HEK293 (cell line): ENCODE data around the gene PRR16.

Experiments
- TSHZ1 ChIP-seq: fragments of 450-650 bp; formaldehyde crosslinking; IDR thresholded peaks from 2 replicates; pipeline ENCODE4 v1.5.1; 2016; ENCODE audit warnings: missing biosample characterization, missing genetic modification characterization, borderline replicate concordance
- ZNF174 ChIP-seq: fragments of 450-650 bp; formaldehyde crosslinking; IDR thresholded peaks from 2 replicates; pipeline ENCODE4 v1.5.0; 2017; ENCODE audit warnings: missing biosample characterization, mild to moderate bottlenecking, missing genetic modification characterization
- ZNF19 ChIP-seq: fragments of 450-650 bp; formaldehyde crosslinking; IDR thresholded peaks from 2 replicates; pipeline ENCODE4; 2016; ENCODE audit warnings: missing biosample characterization, missing genetic modification characterization, low read depth
- ZNF530 ChIP-seq: fragments of 450-650 bp; formaldehyde crosslinking; IDR thresholded peaks from 2 replicates; pipeline ENCODE4 v1.5.1; 2016; ENCODE audit warnings: low read depth, missing biosample characterization, missing genetic modification characterization
- TF ChIP-seq, protein P1 (sequence below): fragments of 450-650 bp; formaldehyde crosslinking; IDR thresholded peaks from 2 replicates; pipeline ENCODE4 v1.5.1; 2016; ENCODE audit warnings: missing biosample characterization, missing genetic modification characterization
- TF ChIP-seq, protein P2 (sequence below): fragments of 450-650 bp; formaldehyde crosslinking; IDR thresholded peaks from 2 replicates; pipeline ENCODE4 v1.5.1; 2017; ENCODE audit warnings: missing biosample characterization, missing genetic modification characterization
- TF ChIP-seq, protein P3 (sequence below): fragments of 450-650 bp; formaldehyde crosslinking; IDR thresholded peaks from 2 replicates; pipeline ENCODE4 v1.5.1; 2016; ENCODE audit warnings: missing biosample characterization, missing genetic modification characterization

GRCh38 chr5:120499876-120500563 lies 35.9 kb downstream of the PRR16 start:
- TF ChIP-seq TSHZ1 (tag by site-specific recombination) (no peak), ZNF174 (tag by site-specific recombination) (no peak), ZNF530 (tag by site-specific recombination) (no peak), ZNF19 (tag by site-specific recombination) (no peak)
- TF ChIP-seq, protein P1, sequence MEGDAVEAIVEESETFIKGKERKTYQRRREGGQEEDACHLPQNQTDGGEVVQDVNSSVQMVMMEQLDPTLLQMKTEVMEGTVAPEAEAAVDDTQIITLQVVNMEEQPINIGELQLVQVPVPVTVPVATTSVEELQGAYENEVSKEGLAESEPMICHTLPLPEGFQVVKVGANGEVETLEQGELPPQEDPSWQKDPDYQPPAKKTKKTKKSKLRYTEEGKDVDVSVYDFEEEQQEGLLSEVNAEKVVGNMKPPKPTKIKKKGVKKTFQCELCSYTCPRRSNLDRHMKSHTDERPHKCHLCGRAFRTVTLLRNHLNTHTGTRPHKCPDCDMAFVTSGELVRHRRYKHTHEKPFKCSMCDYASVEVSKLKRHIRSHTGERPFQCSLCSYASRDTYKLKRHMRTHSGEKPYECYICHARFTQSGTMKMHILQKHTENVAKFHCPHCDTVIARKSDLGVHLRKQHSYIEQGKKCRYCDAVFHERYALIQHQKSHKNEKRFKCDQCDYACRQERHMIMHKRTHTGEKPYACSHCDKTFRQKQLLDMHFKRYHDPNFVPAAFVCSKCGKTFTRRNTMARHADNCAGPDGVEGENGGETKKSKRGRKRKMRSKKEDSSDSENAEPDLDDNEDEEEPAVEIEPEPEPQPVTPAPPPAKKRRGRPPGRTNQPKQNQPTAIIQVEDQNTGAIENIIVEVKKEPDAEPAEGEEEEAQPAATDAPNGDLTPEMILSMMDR (tag by site-specific recombination): no peak
- TF ChIP-seq, protein P2, sequence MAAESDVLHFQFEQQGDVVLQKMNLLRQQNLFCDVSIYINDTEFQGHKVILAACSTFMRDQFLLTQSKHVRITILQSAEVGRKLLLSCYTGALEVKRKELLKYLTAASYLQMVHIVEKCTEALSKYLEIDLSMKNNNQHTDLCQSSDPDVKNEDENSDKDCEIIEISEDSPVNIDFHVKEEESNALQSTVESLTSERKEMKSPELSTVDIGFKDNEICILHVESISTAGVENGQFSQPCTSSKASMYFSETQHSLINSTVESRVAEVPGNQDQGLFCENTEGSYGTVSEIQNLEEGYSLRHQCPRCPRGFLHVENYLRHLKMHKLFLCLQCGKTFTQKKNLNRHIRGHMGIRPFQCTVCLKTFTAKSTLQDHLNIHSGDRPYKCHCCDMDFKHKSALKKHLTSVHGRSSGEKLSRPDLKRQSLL (tag by site-specific recombination): no peak
- TF ChIP-seq, protein P3, sequence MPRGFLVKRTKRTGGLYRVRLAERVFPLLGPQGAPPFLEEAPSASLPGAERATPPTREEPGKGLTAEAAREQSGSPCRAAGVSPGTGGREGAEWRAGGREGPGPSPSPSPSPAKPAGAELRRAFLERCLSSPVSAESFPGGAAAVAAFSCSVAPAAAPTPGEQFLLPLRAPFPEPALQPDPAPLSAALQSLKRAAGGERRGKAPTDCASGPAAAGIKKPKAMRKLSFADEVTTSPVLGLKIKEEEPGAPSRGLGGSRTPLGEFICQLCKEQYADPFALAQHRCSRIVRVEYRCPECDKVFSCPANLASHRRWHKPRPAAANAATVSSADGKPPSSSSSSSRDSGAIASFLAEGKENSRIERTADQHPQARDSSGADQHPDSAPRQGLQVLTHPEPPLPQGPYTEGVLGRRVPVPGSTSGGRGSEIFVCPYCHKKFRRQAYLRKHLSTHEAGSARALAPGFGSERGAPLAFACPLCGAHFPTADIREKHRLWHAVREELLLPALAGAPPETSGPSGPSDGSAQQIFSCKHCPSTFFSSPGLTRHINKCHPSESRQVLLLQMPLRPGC (tag by site-specific recombination): no peak
